ENCODE data around the gene BNIPL.

BNIPL gene

GRCh38 chr1:151036356-151036755, at the start of gene BNIPL:
BNIPL (plus strand) TSS chr1:151036586; CDS start chr1:151036726, 140 bp downstream.
- DNase-seq, result no peak

GRCh38 chr1:150987924-150988323, 48.5 kb upstream of the BNIPL start:
- no peak for DNase-seq

- no peak for DNase-seq
Observed at GRCh38 chr1:150992626-150993025, 43.8 kb upstream of the BNIPL start.

GRCh38 chr1:150994248-150994647, 42.1 kb upstream of the BNIPL start:
- no peak for DNase-seq

- no peak for DNase-seq
Observed at GRCh38 chr1:150995460-150995859, 40.9 kb upstream of the BNIPL start.

- DNase-seq, result no peak
Observed at GRCh38 chr1:150995896-150996295, 40.5 kb upstream of the BNIPL start.

GRCh38 chr1:150997126-150997872, 39.1 kb upstream of the BNIPL start:
- no peak for DNase-seq

- no peak for DNase-seq
Observed at GRCh38 chr1:150997949-150998348, 38.4 kb upstream of the BNIPL start.

- no peak for DNase-seq
Observed at GRCh38 chr1:150999051-150999674, 37.2 kb upstream of the BNIPL start.

GRCh38 chr1:150999926-151000325, 36.5 kb upstream of the BNIPL start:
- DNase-seq, result no peak

GRCh38 chr1:151000408-151000807, 36.0 kb upstream of the BNIPL start:
- no peak for DNase-seq

GRCh38 chr1:151001602-151002001, 34.8 kb upstream of the BNIPL start:
- DNase-seq, result no peak

GRCh38 chr1:151002051-151002450, 34.3 kb upstream of the BNIPL start:
- no peak for DNase-seq

GRCh38 chr1:151002611-151003010, 33.8 kb upstream of the BNIPL start:
- no peak for DNase-seq

GRCh38 chr1:151003180-151003579, 33.2 kb upstream of the BNIPL start:
- DNase-seq, result no peak

- DNase-seq, result no peak
Observed at GRCh38 chr1:151005729-151006319, 30.6 kb upstream of the BNIPL start.

GRCh38 chr1:151006327-151007052, 29.9 kb upstream of the BNIPL start, which contains the start of gene MINDY1:
MINDY1 (minus strand) TSS chr1:151006902; CDS start chr1:151002617, 4,285 bp downstream.
- peak; percentile 73 for DNase-seq

GRCh38 chr1:151007853-151008243, 28.5 kb upstream of the BNIPL start:
- no peak for DNase-seq

GRCh38 chr1:151008244-151009205, 27.9 kb upstream of the BNIPL start, which contains the start of gene PRUNE1:
PRUNE1 (plus strand) TSS chr1:151008449; CDS start chr1:151008633, 184 bp downstream.
- peak; percentile 89 for DNase-seq

- DNase-seq, result no peak
Observed at GRCh38 chr1:151009206-151009587, 27.2 kb upstream of the BNIPL start.

- no peak for DNase-seq
Observed at GRCh38 chr1:151009674-151010345, 26.6 kb upstream of the BNIPL start.

GRCh38 chr1:151010346-151010726, 26.1 kb upstream of the BNIPL start:
- DNase-seq, result no peak

All from NCI-H446 treated with DMSO at 0.1 percent for 48 hours (cell line).